HG03378 (cell line): ENCODE data around the gene GDI1.
"Not testable (repeated sequence)": the region's sequence is repeated elsewhere in the genome, so short reads cannot be mapped to it uniquely, and the experiment has no call there.

ENCODE experiments used
- ATAC-seq: cut with Tn5 transposase; IDR thresholded peaks from one replicate; pipeline ENCODE4 v1.9.1; 2021; ENCODE audit warnings: mild to moderate bottlenecking, moderate library complexity; ENCODE audit not compliant: unreplicated experiment

Gene GDI1

GRCh38 chrX:154436983-154437752 lies at the start of gene GDI1:
GDI1 (plus strand) TSS chrX:154437154; CDS start chrX:154437255, 101 bp downstream.
- ATAC-seq = no peak

DNA sequence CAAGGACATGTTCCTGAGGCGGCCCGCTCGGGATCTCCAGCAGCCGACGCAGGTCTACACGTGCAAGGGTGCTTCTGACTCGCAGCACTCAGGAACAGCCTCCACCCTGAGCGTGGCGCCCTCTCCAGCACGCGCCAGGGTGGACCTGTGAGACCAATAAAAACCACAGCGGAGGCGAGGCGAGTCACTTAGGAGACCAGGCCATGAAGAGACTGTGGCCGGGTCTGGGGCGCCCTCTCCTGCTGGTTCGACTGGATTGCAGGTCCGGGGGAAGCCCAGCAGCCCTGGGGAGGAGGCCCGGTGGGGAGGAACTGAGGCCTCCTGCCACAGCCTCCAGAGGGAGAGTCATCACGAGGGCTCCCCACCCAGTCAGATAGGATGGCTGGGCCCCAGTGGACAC lies 48.9 kb upstream of the GDI1 start:
- peak; percentile 31 for ATAC-seq

- not testable (repeated sequence) for ATAC-seq
Measured at GRCh38 chrX:154388649-154389048, 48.3 kb upstream of the GDI1 start.

DNA sequence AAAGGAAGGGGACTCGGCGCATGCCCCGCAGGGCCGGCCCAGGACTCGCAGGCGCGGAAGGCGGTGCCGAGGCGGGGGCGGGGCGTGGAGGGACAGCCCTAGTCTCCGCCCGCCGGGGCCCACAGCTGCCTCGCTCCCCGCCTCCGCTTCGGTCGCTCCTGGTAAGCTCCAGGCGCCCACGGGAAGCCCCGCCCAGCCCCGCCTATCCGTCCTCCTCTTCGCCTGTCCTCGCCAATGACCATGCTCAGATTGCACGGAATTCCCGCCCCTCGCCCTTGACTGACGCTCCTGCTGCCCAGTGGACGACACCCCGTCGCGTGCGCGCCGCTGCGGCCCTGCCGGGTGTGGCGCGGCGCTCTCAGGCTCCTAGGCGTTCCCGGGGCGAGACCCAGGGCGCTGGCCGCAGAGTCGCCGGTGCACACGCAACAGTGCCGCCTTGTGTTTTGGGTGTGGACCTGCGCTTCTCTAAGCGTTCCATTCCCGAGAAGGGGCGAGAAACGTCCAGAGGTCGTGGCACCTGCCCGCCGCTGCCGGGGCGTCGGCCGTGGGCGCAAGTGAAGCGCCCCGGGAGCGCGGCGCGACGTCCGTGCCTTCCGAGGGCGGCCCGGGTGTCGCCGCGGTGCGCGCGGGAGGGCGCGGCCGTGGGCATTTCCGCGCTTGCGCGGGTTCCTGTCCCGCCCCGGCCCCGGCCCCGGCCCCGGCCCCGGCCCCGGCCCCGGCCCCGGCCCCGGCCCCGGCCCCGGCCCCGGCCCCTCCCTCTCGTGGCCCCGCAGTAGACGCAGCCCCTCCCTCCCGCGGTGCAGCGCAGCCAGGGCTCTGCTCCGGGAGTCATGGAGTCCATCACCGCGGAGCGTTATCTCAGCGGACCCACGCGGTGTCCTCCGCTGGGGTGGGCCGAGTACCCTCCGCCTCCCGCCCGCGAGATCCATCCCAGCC lies 46.9 kb upstream of the GDI1 start:
- peak; percentile 50 for ATAC-seq

- not testable (repeated sequence) for ATAC-seq
Measured at GRCh38 chrX:154396363-154396762, 40.6 kb upstream of the GDI1 start.

DNA sequence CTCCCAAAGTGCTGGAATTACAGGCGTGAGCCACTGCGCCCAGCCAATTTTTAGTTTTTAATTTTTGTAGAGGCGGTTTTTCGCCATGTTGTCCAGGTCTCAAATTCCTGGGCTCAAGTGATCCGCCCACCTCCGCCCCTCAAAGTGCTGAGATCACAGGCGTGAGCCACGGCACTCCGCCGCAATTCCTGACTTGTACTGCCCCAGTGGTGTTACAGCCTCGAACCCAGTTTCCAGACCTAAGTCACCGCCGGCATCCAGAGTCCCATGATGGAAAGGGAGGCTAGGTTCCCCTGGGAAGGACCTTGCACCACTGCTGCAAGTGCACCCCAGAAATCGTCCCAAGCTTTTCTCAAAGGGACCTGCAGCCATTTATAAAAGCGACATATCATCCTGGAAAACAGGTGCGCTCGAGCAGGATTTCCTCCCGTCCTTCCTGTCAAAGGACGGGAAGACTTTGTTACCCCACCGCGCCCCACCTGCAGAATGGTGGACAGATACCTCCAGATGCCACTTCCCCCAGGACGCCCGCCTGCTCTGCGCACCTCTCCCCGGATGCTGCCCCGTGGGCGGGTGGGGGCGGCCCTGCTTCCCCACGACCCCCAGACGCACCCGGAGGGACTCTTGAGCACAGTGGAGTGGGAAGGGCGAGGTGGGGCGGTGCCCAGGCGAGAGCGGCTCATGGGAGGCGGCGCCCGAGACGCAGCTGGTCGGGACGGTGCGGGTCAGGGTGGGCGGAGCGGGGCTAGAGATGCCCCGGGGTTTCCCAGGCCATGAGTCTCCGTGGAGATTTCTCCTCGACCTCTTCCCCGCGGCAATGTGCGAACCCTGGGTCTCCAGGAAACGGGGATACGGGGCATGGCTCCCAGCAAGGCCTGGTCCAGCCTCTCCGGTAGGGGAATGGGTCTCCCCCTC lies 39.7 kb upstream of the GDI1 start:
- ATAC-seq = peak; percentile 26

GRCh38 chrX:154397888-154398667 lies 38.9 kb upstream of the GDI1 start, which contains the start of gene RPL10:
RPL10 (plus strand) TSS chrX:154398377; CDS start chrX:154398520, 143 bp downstream.
- peak; percentile 62 for ATAC-seq

DNA sequence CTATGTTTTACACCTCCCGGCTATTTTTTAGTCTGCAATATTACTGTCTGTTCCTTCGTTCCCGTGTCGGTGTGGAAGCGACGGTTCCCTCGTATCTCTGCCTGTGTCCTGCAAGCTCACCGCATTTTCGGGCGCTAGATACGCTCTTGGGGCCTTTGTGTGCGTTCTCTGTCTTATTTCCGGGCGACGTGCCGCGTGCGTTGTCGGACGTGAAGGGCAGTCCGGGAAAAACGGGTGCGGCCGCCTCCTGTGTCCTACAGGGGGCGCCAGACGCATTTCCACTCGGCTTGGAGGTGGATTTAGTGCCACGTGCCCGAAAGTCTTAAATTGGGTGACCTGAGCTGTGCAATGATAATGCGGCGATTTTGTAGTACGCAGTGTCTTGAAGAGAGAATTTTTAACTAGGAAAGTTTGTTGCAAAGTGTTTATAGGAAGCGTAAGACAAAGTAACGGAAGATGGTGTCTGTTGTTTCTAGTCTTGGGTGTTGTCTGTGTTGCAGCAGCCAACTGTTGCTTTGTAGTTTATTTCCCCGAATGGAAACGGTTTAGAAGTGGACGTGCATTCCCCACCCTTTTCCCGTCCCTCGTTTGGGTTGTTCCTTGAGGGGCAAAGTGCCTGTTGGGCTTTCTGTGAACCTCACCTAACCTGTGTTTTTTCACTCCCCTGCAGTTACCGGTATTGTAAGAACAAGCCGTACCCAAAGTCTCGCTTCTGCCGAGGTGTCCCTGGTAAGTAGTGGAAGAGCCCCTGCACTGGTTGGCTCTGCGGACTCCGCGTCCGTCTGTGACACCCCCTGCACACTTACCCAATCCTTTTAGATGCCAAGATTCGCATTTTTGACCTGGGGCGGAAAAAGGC lies 38.1 kb upstream of the GDI1 start:
- ATAC-seq = peak; percentile 8

GRCh38 chrX:154399527-154400368 lies 37.2 kb upstream of the GDI1 start:
- ATAC-seq = no peak

DNA sequence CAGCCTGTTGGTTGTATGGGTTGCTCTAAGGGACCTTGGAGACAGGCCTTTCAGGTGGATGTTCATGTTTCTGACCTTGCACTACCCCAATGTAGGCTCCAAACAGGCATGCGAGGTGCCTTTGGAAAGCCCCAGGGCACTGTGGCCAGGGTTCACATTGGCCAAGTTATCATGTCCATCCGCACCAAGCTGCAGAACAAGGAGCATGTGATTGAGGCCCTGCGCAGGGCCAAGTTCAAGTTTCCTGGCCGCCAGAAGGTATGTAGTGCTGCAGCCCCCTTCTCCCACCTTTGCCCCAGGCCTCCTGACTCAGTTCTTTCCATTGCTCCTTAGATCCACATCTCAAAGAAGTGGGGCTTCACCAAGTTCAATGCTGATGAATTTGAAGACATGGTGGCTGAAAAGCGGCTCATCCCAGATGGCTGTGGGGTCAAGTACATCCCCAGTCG lies 36.6 kb upstream of the GDI1 start:
- not testable (repeated sequence) for ATAC-seq

GRCh38 chrX:154401045-154401799 lies 35.7 kb upstream of the GDI1 start:
- no peak for ATAC-seq

DNA sequence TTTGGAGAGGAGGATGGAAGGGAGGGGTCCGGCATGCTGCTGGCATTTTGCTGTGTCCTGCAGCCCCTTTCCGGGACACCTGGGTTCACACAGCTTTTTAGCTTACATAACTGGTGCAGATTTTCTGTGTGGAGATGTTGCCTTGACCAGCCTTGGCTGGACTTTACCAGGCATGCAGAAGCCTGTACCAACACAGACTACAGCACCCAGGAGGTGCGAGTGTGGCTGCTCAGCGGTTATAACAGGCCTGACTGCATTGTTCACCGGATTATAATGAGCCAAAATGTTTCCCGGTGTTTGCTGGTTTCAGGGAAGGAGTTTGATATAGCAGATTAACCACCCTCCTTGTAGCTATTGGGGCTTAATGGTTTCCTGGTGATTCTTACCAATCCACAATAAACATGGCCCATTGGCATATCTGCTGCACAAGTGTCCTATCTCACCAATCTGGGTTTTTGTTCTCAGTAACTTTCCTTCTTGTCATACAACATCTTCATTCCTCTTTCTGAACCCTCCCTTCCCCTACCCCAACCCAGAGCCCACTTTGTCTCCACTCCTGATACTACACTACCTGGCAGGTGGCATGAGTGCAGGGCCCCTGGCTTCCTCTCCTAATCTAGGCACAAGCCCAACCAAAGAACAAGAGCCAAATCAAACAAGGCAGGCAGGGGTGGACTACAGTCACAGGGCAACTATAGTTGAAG lies 34.9 kb upstream of the GDI1 start:
- no peak for ATAC-seq

GRCh38 chrX:154402622-154403127 lies 34.3 kb upstream of the GDI1 start:
- ATAC-seq = no peak

DNA sequence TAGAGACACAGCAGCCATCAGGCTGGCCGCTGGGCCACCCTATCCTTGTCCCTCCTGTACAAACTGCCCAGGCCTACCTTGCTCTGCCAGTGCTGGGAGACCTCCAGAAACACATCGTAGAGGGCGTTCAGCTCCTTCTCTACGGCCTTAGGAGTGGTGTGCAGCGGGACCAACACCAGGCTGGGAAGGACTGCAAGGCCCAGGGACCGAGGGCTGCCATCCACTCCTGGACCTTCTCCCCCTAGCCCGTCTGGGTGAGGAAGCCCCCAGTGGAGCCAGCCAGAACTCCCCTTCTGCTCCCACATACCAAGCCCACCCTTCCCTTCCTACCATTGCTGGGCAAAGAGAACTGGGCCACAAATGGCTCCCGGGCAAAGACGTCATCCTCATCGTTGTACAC lies 33.8 kb upstream of the GDI1 start:
- ATAC-seq = no peak

GRCh38 chrX:154403858-154404257 lies 33.1 kb upstream of the GDI1 start:
- no peak for ATAC-seq

DNA sequence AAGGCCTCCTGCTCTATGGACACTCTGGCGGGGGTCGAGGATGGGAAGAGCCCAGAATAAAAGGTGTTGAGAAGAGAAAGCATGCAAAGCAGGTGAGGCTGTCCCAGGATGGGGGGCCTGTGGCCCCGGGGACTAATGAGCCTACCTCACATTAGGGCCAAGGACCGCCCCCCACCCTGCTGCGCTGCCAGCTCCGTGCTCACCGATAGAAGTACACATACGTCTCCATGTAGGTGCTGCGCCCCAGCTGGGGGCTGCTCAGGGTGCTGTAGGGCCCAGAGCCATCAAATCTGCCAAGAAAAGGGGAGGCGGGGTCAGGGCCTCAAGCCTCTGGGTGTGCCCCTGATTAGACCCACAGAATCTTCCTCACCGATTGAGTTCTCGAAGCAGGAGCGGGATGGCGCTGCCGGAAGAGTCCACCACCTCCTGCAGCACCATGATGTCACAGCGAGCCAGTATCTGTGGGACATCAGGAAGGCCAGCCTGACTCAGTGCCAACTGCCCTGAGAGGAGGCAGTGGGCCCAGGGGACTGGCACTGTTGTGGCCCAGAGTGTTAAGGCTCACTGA lies 32.2 kb upstream of the GDI1 start:
- no peak for ATAC-seq
